DOHH2 (cell line): ENCODE measurements around the gene TNFRSF17.

Experiments used
- EZH2phosphoT487 ChIP-seq: fragments of 200-600 bp; sonication (generic); IDR thresholded peaks from 2 replicates; pipeline ENCODE4 v1.6.1; 2017; ENCODE audit warnings: borderline replicate concordance, mild to moderate bottlenecking, antibody characterized with exemption, low read length, moderate library complexity, mixed read lengths
- TF ChIP-seq, protein P1 (sequence below): fragments of 200-600 bp; sonication (generic); IDR thresholded peaks from one replicate; pipeline ENCODE4 v1.5.1; 2014; ENCODE audit warnings: antibody characterized with exemption, mild to moderate bottlenecking, low read depth, low read length; ENCODE audit not compliant: poor library complexity, severe bottlenecking

DNA sequence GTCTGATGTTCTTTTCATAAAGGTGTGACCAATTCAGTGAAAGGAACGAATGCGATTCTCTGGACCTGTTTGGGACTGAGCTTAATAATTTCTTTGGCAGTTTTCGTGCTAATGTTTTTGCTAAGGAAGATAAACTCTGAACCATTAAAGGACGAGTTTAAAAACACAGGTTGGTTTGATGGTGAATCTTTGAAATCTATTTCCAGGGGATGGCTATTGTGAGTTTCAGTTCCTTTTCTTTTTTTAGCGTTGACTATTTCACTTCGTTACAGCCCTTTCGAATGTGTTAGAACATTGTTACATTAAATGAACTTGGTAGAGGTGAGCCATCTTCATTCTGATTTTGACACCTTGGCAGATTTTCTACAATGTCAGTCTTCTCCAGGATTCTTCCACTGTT is 1.2 kb downstream of the TNFRSF17 start:
- TF ChIP-seq, protein P1, sequence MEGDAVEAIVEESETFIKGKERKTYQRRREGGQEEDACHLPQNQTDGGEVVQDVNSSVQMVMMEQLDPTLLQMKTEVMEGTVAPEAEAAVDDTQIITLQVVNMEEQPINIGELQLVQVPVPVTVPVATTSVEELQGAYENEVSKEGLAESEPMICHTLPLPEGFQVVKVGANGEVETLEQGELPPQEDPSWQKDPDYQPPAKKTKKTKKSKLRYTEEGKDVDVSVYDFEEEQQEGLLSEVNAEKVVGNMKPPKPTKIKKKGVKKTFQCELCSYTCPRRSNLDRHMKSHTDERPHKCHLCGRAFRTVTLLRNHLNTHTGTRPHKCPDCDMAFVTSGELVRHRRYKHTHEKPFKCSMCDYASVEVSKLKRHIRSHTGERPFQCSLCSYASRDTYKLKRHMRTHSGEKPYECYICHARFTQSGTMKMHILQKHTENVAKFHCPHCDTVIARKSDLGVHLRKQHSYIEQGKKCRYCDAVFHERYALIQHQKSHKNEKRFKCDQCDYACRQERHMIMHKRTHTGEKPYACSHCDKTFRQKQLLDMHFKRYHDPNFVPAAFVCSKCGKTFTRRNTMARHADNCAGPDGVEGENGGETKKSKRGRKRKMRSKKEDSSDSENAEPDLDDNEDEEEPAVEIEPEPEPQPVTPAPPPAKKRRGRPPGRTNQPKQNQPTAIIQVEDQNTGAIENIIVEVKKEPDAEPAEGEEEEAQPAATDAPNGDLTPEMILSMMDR: no peak
- no peak for TF ChIP-seq EZH2phosphoT487
